ENCODE data around the gene RPL19. TPM values are rescaled to one million over a fixed set of nuclear protein-coding genes. Genes with fewer than 3 reads are reported as not detected.

RPL19 gene
- total RNA-seq, 1 donor from 2014 or later: 877 TPM

GRCh38 chr17:39222151-39222550 lies 22.1 kb downstream of the RPL19 start:
- no peak for DNase-seq
- Mint-ChIP-seq H3K9me3 (ENCODE audit: unreplicated experiment) (peaks cover 5% of the 10 kb centered on the region), H3K36me3 (ENCODE audit: unreplicated experiment) (no peaks in the 10 kb centered on the region), H3K4me3 (ENCODE audit: unreplicated experiment) (no peak overlapping the region), H3K27ac (ENCODE audit: unreplicated experiment) (no peak overlapping the region), H3K4me1 (ENCODE audit: low read depth, unreplicated experiment) (peaks cover 3% of the 10 kb centered on the region), H3K27me3 (ENCODE audit: unreplicated experiment) (peaks cover 12% of the 10 kb centered on the region)
- no peak for TF ChIP-seq CTCF (IDR thresholded peaks at IDR 0.05; ENCODE audit: partially characterized antibody, unreplicated experiment)

GRCh38 chr17:39222866-39223834 lies 23.1 kb downstream of the RPL19 start:
- no peak for DNase-seq
- no peaks in the 10 kb centered on the region for H3K36me3 Mint-ChIP-seq (ENCODE audit: unreplicated experiment)
- H3K27me3 Mint-ChIP-seq (ENCODE audit: unreplicated experiment): peaks cover 12% of the 10 kb centered on the region
- H3K4me1 Mint-ChIP-seq (ENCODE audit: low read depth, unreplicated experiment): peaks cover 3% of the 10 kb centered on the region
- no peak for TF ChIP-seq CTCF (IDR thresholded peaks at IDR 0.05; ENCODE audit: partially characterized antibody, unreplicated experiment)
- peak overlapping the region; percentile 75 for H3K4me3 Mint-ChIP-seq (ENCODE audit: unreplicated experiment)
- H3K27ac Mint-ChIP-seq (ENCODE audit: unreplicated experiment): no peak overlapping the region
- H3K9me3 Mint-ChIP-seq (ENCODE audit: unreplicated experiment): peaks cover 6% of the 10 kb centered on the region

GRCh38 chr17:39223907-39224777 lies 24.1 kb downstream of the RPL19 start:
- Mint-ChIP-seq H3K36me3 (ENCODE audit: unreplicated experiment) (no peaks in the 10 kb centered on the region), H3K9me3 (ENCODE audit: unreplicated experiment) (peaks cover 6% of the 10 kb centered on the region), H3K27ac (ENCODE audit: unreplicated experiment) (peak overlapping the region; percentile 52), H3K27me3 (ENCODE audit: unreplicated experiment) (peaks cover 12% of the 10 kb centered on the region), H3K4me1 (ENCODE audit: low read depth, unreplicated experiment) (peaks cover 4% of the 10 kb centered on the region), H3K4me3 (ENCODE audit: unreplicated experiment) (peak overlapping the region; percentile 75)
- TF ChIP-seq CTCF (IDR thresholded peaks at IDR 0.05; ENCODE audit: partially characterized antibody, unreplicated experiment): no peak
- peak; percentile 27 for DNase-seq

- TF ChIP-seq CTCF (IDR thresholded peaks at IDR 0.05; ENCODE audit: partially characterized antibody, unreplicated experiment): no peak
- Mint-ChIP-seq H3K27ac (ENCODE audit: unreplicated experiment) (no peak overlapping the region), H3K9me3 (ENCODE audit: unreplicated experiment) (peaks cover 9% of the 10 kb centered on the region), H3K4me3 (ENCODE audit: unreplicated experiment) (peak overlapping the region; percentile 88), H3K4me1 (ENCODE audit: low read depth, unreplicated experiment) (peaks cover 8% of the 10 kb centered on the region), H3K36me3 (ENCODE audit: unreplicated experiment) (no peaks in the 10 kb centered on the region), H3K27me3 (ENCODE audit: unreplicated experiment) (peaks cover 13% of the 10 kb centered on the region)
- peak; percentile 46 for DNase-seq
Measured at GRCh38 chr17:39224778-39225307, 24.8 kb downstream of the RPL19 start.
